Fibroblast of lung (primary cell): ENCODE measurements around the gene ZBTB16. TPM values are rescaled to one million over a fixed set of nuclear protein-coding genes. Genes with fewer than 3 reads are reported as not detected.

ENCODE experiments used
- DNase-seq, 2 donors: peaks; one replicate each; pipeline versions ENCODE4 v3.0.0 to v3.0.0-alpha.2; 2010; ENCODE audit warnings: low read depth in 2 of 2
- H2AFZ ChIP-seq: 2 replicates; pipeline ENCODE4 v1.5.1; 2012; ENCODE audit warnings: low read length, control low read depth, inconsistent platforms
- H3K27ac ChIP-seq: 2 replicates; pipeline ENCODE4 v1.5.1; 2011; ENCODE audit warnings: low read length, control low read depth; ENCODE audit not compliant: insufficient read depth
- H3K27me3 ChIP-seq: 2 replicates; pipeline ENCODE4 v1.5.1; 2011; ENCODE audit warnings: mild to moderate bottlenecking, low read length; ENCODE audit not compliant: control insufficient read depth, insufficient read depth
- H3K36me3 ChIP-seq: 2 replicates; pipeline ENCODE4 v1.5.1; 2011; ENCODE audit warnings: low read length; ENCODE audit not compliant: control insufficient read depth, insufficient read depth
- H3K4me1 ChIP-seq: 2 replicates; pipeline ENCODE4 v1.5.1; 2011; ENCODE audit warnings: low read length; ENCODE audit not compliant: control insufficient read depth, insufficient read depth; ENCODE audit errors: extremely low read depth
- H3K4me2 ChIP-seq: 2 replicates; pipeline ENCODE4 v1.5.1; 2011; ENCODE audit warnings: low read length, control low read depth; ENCODE audit not compliant: insufficient read depth; ENCODE audit errors: extremely low read depth
- H3K4me3 ChIP-seq, 4 experiments: fragments of 200-600 bp in 1 of 4; sonication (generic) in 1 of 4; replicated peaks in 1 of 4; 2 replicates each; pipeline ENCODE4 v1.5.1; 2011 to 2016; ENCODE audit warnings: low read length in 4 of 4, low read depth in 3 of 4, mild to moderate bottlenecking in 3 of 4, control low read depth in 2 of 4, inconsistent platforms in 1 of 4, mixed read lengths in 1 of 4; ENCODE audit not compliant: insufficient read depth in 1 of 4; ENCODE audit errors: control extremely low read depth in 1 of 4
- H3K79me2 ChIP-seq: 2 replicates; pipeline ENCODE4 v1.5.1; 2012; ENCODE audit warnings: mild to moderate bottlenecking, low read length, inconsistent platforms; ENCODE audit not compliant: control insufficient read depth, insufficient read depth
- H3K9ac ChIP-seq: 2 replicates; pipeline ENCODE4 v1.5.1; 2011; ENCODE audit warnings: mild to moderate bottlenecking, low read length, control low read depth; ENCODE audit not compliant: insufficient read depth
- H3K9me3 ChIP-seq: 2 replicates; pipeline ENCODE4 v1.5.1; 2012; ENCODE audit warnings: low read depth, low read length; ENCODE audit not compliant: control insufficient read depth, insufficient read depth
- H4K20me1 ChIP-seq: 2 replicates; pipeline ENCODE4 v1.5.1; 2011; ENCODE audit warnings: low read length; ENCODE audit not compliant: control insufficient read depth, insufficient read depth; ENCODE audit errors: extremely low read depth
- EZH2 ChIP-seq: IDR thresholded peaks from 2 replicates; pipeline ENCODE4 v1.5.1; 2012; ENCODE audit warnings: low read length, control low read depth, mild to moderate bottlenecking; ENCODE audit errors: missing control alignments
- polyA plus RNA-seq, 2 donors: library from polyadenylated mRNA; depleted of rRNA in 1 of 2; stranded (reverse) in 1 of 2; unstranded in 1 of 2; fragments of >200 nt; gene quantifications; 2 replicates each; pipeline ENCODE4 v1.2.1, GENCODE V29; 2011 to 2012; ENCODE audit warnings: missing spikeins in 1 of 2
- total RNA-seq: library from RNA; depleted of rRNA; stranded (reverse); fragments of >200 nt; gene quantifications from 2 replicates; pipeline ENCODE4 v1.2.1, GENCODE V29; 2014
- TF ChIP-seq, protein P1 (sequence below), 2 donors: IDR thresholded peaks in 1 of 2; conservative IDR thresholded peaks in 1 of 2; 1 replicate in 1 of 2; 2 replicates in 1 of 2; pipeline ENCODE4 v1.5.1; 2011 to 2012; ENCODE audit warnings: low read length in 2 of 2, control low read depth in 1 of 2, inconsistent platforms in 1 of 2, low read depth in 1 of 2, mild to moderate bottlenecking in 1 of 2

The ZBTB16 gene
- total and polyA plus RNA-seq, 2 donors (not counting 1 experiment from before 2014, with no cell fraction given), result not detected

DNA sequence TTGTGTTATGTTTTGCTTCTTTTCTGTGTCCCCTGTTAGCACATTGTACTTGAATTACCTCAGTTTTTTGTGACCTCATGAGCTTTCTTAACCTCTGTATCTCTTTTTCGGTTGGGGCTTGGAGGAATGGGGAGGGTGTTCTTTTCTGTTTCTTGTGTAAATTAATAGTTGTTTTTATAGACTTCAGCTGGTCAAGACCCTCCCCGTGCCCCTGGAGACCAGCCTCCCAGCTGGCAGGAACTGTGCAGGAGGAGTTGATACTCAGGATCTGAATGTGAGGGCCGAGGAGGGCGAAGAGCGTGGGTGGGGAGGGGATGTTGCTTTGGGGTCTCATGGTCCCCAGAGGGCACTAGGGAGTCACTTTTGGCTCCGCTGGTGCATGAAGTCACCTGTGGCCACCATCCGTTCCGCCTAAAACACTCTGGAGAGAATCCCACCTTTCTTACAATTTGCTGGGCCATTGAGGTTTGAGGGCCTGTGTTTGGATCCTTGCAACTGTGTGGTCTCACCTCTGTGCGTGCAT, 192.4 kb downstream of the ZBTB16 start:
- DNase-seq, result no peak
- Histone ChIP-seq H3K9me3 (no peaks in the 10 kb centered on the region), H3K4me2 (no peak overlapping the region), H3K9ac (no peak overlapping the region), H4K20me1 (no peaks in the 10 kb centered on the region), H3K36me3 (no peaks in the 10 kb centered on the region), H3K4me3 (no peak overlapping the region), H3K27me3 (no peaks in the 10 kb centered on the region), H2AFZ (no peak overlapping the region), H3K79me2 (no peaks in the 10 kb centered on the region), H3K27ac (no peak overlapping the region), H3K4me1 (no peaks in the 10 kb centered on the region)
- TF ChIP-seq, protein P1, sequence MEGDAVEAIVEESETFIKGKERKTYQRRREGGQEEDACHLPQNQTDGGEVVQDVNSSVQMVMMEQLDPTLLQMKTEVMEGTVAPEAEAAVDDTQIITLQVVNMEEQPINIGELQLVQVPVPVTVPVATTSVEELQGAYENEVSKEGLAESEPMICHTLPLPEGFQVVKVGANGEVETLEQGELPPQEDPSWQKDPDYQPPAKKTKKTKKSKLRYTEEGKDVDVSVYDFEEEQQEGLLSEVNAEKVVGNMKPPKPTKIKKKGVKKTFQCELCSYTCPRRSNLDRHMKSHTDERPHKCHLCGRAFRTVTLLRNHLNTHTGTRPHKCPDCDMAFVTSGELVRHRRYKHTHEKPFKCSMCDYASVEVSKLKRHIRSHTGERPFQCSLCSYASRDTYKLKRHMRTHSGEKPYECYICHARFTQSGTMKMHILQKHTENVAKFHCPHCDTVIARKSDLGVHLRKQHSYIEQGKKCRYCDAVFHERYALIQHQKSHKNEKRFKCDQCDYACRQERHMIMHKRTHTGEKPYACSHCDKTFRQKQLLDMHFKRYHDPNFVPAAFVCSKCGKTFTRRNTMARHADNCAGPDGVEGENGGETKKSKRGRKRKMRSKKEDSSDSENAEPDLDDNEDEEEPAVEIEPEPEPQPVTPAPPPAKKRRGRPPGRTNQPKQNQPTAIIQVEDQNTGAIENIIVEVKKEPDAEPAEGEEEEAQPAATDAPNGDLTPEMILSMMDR (conservative IDR thresholded peaks at IDR 0.05 in 1 of 2, IDR thresholded peaks at IDR 0.05 in 1 of 2; ENCODE audit: low read depth in 1 of 2, low read length in 2 of 2), result no peak
- TF ChIP-seq EZH2, result no peak

DNA sequence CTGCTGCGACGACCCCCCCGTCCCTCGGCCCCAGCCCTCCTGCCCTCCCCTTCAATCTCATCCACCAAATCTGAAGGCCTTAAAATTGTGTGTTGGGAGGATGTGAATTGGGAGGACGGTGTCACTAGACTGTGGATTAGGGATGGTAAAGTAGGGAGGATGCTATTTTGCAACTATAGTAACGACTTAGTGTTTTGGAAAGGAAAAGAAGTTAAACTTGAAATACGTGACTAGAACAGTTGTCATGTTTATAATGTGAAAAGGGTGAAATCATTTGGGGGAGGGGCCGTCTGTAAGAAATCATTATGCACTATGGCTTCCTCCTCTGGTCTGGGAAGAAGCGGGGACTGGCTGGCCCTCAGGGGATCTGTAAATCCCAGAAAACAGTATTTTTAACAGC, 193.3 kb downstream of the ZBTB16 start:
- H3K79me2 ChIP-seq, result no peaks in the 10 kb centered on the region
- no peaks in the 10 kb centered on the region for H3K36me3 ChIP-seq
- no peak for DNase-seq

DNA sequence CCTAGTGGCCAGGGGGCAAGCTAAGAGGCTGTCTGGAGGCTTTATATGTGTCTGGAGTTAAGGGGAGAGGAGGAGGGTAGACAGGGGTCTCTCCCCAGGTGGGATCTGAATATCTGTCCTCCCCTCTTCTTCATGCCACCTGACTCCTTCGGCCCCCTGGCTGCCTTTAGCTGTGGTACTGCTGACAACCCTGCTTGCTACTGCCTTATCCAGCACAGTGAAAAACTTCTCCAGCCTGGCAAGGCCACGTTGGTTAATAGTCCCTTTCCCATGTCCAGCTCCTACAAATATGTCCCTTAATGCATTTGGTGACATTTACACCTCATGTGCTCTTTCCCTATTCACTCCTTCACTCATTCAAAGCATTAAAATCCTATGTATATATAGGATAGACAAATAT, 194.3 kb downstream of the ZBTB16 start:
- no peak for TF ChIP-seq EZH2
- TF ChIP-seq, protein P1 (conservative IDR thresholded peaks at IDR 0.05 in 1 of 2, IDR thresholded peaks at IDR 0.05 in 1 of 2; ENCODE audit: low read depth in 1 of 2, low read length in 2 of 2), result no peak
- no peak overlapping the region for H3K9ac ChIP-seq
- no peak overlapping the region for H3K4me2 ChIP-seq
- no peak overlapping the region for H3K27ac ChIP-seq
- H4K20me1 ChIP-seq, result no peaks in the 10 kb centered on the region
- peaks cover 5% of the 10 kb centered on the region for H3K27me3 ChIP-seq
- no peaks in the 10 kb centered on the region for H3K79me2 ChIP-seq
- no peaks in the 10 kb centered on the region for H3K4me1 ChIP-seq
- H3K36me3 ChIP-seq, result no peaks in the 10 kb centered on the region
- H3K9me3 ChIP-seq, result no peaks in the 10 kb centered on the region
- H3K4me3 ChIP-seq, result no peak overlapping the region
- no peak for DNase-seq
- H2AFZ ChIP-seq, result no peak overlapping the region

More for the DNA sequence above, 193.3 kb downstream of the ZBTB16 start:
- Histone ChIP-seq H3K27ac (no peak overlapping the region), H4K20me1 (no peaks in the 10 kb centered on the region), H3K9ac (no peak overlapping the region), H3K4me3 (no peak overlapping the region), H3K27me3 (no peaks in the 10 kb centered on the region), H2AFZ (no peak overlapping the region), H3K9me3 (no peaks in the 10 kb centered on the region), H3K4me2 (no peak overlapping the region), H3K4me1 (no peaks in the 10 kb centered on the region)
- TF ChIP-seq, protein P1 (conservative IDR thresholded peaks at IDR 0.05 in 1 of 2, IDR thresholded peaks at IDR 0.05 in 1 of 2; ENCODE audit: low read depth in 1 of 2, low read length in 2 of 2), result no peak
- TF ChIP-seq EZH2, result no peak
